Measurements from ENCODE around the gene CLCF1. TPM values are rescaled to one million over a fixed set of nuclear protein-coding genes. Genes with fewer than 3 reads are reported as not detected.

CLCF1 gene
- total and polyA plus RNA-seq, 10 of the 15 experiments (the other 5 are each of a cell fraction or from before 2014, with no cell fraction given), result 0.16 to 2.1 (median 0.63) TPM; not detected in 1

GRCh38 chr11:67372993-67373647, at the start of gene CLCF1 (continued):
- TF ChIP-seq HDAC6 (IDR thresholded peaks at IDR 0.05; ENCODE audit: unreplicated experiment) (no peak), TARDBP (IDR thresholded peaks at IDR 0.05; ENCODE audit: borderline replicate concordance) (no peak), YY1 (IDR thresholded peaks at IDR 0.05; ENCODE audit: low read depth, low read length) (0 out of 2 replicates have a peak, but pooled peaks have one; percentile 13), SMARCA5 (IDR thresholded peaks at IDR 0.05) (peak; percentile 26; the same call in 1 of the 2 replicates)

GRCh38 chr11:67422891-67423290, 49.5 kb upstream of the CLCF1 start:
- Histone ChIP-seq H3K4me2 (ENCODE audit: control insufficient read depth, insufficient read depth) (no peak overlapping the region), H3K9ac (ENCODE audit: control insufficient read depth, insufficient read depth, low read length) (no peak overlapping the region), H3K9me3 (replicated peaks; ENCODE audit: control insufficient read depth, insufficient read depth, low read length) (no peaks in the 10 kb centered on the region), H3K27ac (ENCODE audit: control insufficient read depth, insufficient read depth) (no peak overlapping the region), H3K27me3 (replicated peaks in 1 of 2; ENCODE audit: control insufficient read depth in 2 of 2, insufficient read depth in 2 of 2, low read length in 1 of 2) (no peaks in the 10 kb centered on the region), H3K79me2 (ENCODE audit: control insufficient read depth, insufficient read depth, low read length) (no peaks in the 10 kb centered on the region), H3K4me1 (ENCODE audit: control insufficient read depth, insufficient read depth, low read length) (peaks cover 2% of the 10 kb centered on the region; the same call in 1 of the 2 replicates), H2AFZ (ENCODE audit: control insufficient read depth, low read depth, low read length) (no peak overlapping the region), H3K4me3 (no peak overlapping the region), H4K20me1 (ENCODE audit: control insufficient read depth, insufficient read depth) (no peaks in the 10 kb centered on the region), H3K36me3 (ENCODE audit: control insufficient read depth in 2 of 2, insufficient read depth in 2 of 2, low read length in 1 of 2) (no peaks in the 10 kb centered on the region)
- DNase-seq (ENCODE audit: low read depth, low spot score), result no peak
- no peak for FAIRE-seq
- RAD21 ChIA-PET (ENCODE audit: unreplicated experiment), result no interaction called here
- no TSS peak for BruUV-seq (replicated peaks)
- ATAC-seq, result no peak
- no peak for TF ChIP-seq CUX1 (IDR thresholded peaks at IDR 0.05; ENCODE audit: insufficient replicate concordance, low read depth, low read length)
- no peak for TF ChIP-seq CBFB (IDR thresholded peaks at IDR 0.05; ENCODE audit: low read depth)
- no peak for TF ChIP-seq ZBTB40 (IDR thresholded peaks at IDR 0.05; ENCODE audit: borderline replicate concordance)
- no peak for TF ChIP-seq NBN (IDR thresholded peaks at IDR 0.05)
- SMC1A ChIA-PET (ENCODE audit: uncharacterized antibody, unreplicated experiment), result no interaction called here
- intact Hi-C loops (cut with micrococcal nuclease; ENCODE audit: unreplicated experiment) (no loop called here), in situ Hi-C loops (cut with MboI) (no loop called here)
- WGBS (ENCODE audit: insufficient coverage, insufficient replicate concordance, low lambda C conversion rate, missing lambda C conversion rate), result 79% methylated on average over 6 of the region's 6 CpGs
- CTCF ChIA-PET, result no interaction called here
- POLR2A ChIA-PET, result interaction anchor here (1.4 kb wide), 1 partner anchor 9 kb away, joined by 3 read pairs; no protein-coding TSS in a partner anchor
